NCI-H345 treated with DMSO at 0.1 percent for 48 hours (cell line): ENCODE data around the gene SLC6A7.

Source experiments
- DNase-seq: peaks from one replicate; lab custom pipeline; 2025; ENCODE audit not compliant: unreplicated experiment; lab: John Stamatoyannopoulos, UW

Gene SLC6A7

GRCh38 chr5:150189728-150190502 lies at the start of gene SLC6A7:
TSS of gene SLC6A7 (plus strand) at chr5:150190062. CDS start at chr5:150190328, 266 bp downstream.
- DNase-seq: no peak

- DNase-seq: no peak
Observed at GRCh38 chr5:150140830-150141229, 49.0 kb upstream of the SLC6A7 start.

- no peak for DNase-seq
Observed at GRCh38 chr5:150141544-150142184, 48.2 kb upstream of the SLC6A7 start.

- no peak for DNase-seq
Observed at GRCh38 chr5:150142185-150142958, 47.5 kb upstream of the SLC6A7 start.

GRCh38 chr5:150142959-150143349 lies 46.9 kb upstream of the SLC6A7 start:
- DNase-seq: no peak

- DNase-seq: no peak
Observed at GRCh38 chr5:150143350-150144245, 46.3 kb upstream of the SLC6A7 start.

- no peak for DNase-seq
Observed at GRCh38 chr5:150144246-150144801, 45.5 kb upstream of the SLC6A7 start.

- DNase-seq: no peak
Observed at GRCh38 chr5:150144879-150145278, 45.0 kb upstream of the SLC6A7 start.

- DNase-seq: no peak
Observed at GRCh38 chr5:150146235-150146634, 43.6 kb upstream of the SLC6A7 start.

- DNase-seq: no peak
Observed at GRCh38 chr5:150146862-150147601, 42.8 kb upstream of the SLC6A7 start.

- no peak for DNase-seq
Observed at GRCh38 chr5:150147670-150148069, 42.2 kb upstream of the SLC6A7 start.

GRCh38 chr5:150148117-150148927 lies 41.5 kb upstream of the SLC6A7 start:
- no peak for DNase-seq

- no peak for DNase-seq
Observed at GRCh38 chr5:150149618-150150017, 40.2 kb upstream of the SLC6A7 start.

- DNase-seq: no peak
Observed at GRCh38 chr5:150152636-150153462, 37.0 kb upstream of the SLC6A7 start.

GRCh38 chr5:150153483-150153882 lies 36.4 kb upstream of the SLC6A7 start:
- no peak for DNase-seq

GRCh38 chr5:150153957-150154617 lies 35.8 kb upstream of the SLC6A7 start:
- DNase-seq: no peak

GRCh38 chr5:150154618-150155128 lies 35.2 kb upstream of the SLC6A7 start:
- DNase-seq: no peak
